ENCODE measurements around the gene OR6K2. TPM values are rescaled to one million over a fixed set of nuclear protein-coding genes. Genes with fewer than 3 reads are reported as not detected.

The OR6K2 gene
- total RNA-seq, 1 experiment from 2014 or later, result not detected

GRCh38 chr1:158666037-158666436 lies 34.4 kb downstream of the OR6K2 start:
- no peaks in the 10 kb centered on the region for H3K9me3 ChIP-seq (ENCODE audit: control insufficient read depth, insufficient read depth, low read depth, low read length)
- H3K27me3 ChIP-seq (ENCODE audit: control insufficient read depth, insufficient read depth, low read length), result no peaks in the 10 kb centered on the region
- H3K4me1 ChIP-seq (ENCODE audit: control insufficient read depth, insufficient read depth, low read length), result no peaks in the 10 kb centered on the region
- BruUV-seq (replicated peaks), result no TSS peak
- ChIA-PET POLR2A (no interaction called here), CTCF (no interaction called here)
- no peak overlapping the region for H3K4me3 ChIP-seq (ENCODE audit: low read depth in 2 of 2, low read length in 2 of 2)
- intact Hi-C loops (cut with micrococcal nuclease; ENCODE audit: unreplicated experiment) (loop anchor here (10.0 kb wide), 1 partner anchor 329 kb away; no protein-coding TSS in a partner anchor), in situ Hi-C loops (cut with HindIII; ENCODE audit: low pct_unique_long_range_greater_than_20kb, low sequenced_read_pairs) (no loop called here)
- DNase-seq (ENCODE audit: low read depth, low spot score) (no peak), ATAC-seq (no peak)
- H3K27ac ChIP-seq (ENCODE audit: low read length), result no peak overlapping the region
- TF ChIP-seq CTCF (IDR thresholded peaks at IDR 0.05) (no peak), POLR2AphosphoS5 (IDR thresholded peaks at IDR 0.05; ENCODE audit: low read depth, low read length) (no peak), TCF7L2 (IDR thresholded peaks at IDR 0.05; ENCODE audit: low read depth, low read length) (no peak), SIN3A (IDR thresholded peaks at IDR 0.05; ENCODE audit: borderline replicate concordance, insufficient read depth, low read depth, low read length) (no peak), REST (IDR thresholded peaks at IDR 0.05; ENCODE audit: insufficient read depth in 1 of 2, low read depth in 2 of 2, low read length in 1 of 2) (no peak)
- no peaks in the 10 kb centered on the region for H3K36me3 ChIP-seq (ENCODE audit: control insufficient read depth, insufficient read depth, low read length)

- Histone ChIP-seq H3K27me3 (ENCODE audit: control insufficient read depth, insufficient read depth, low read length) (no peaks in the 10 kb centered on the region; the same call in 1 of the 2 replicates), H3K4me3 (ENCODE audit: low read depth in 2 of 2, low read length in 2 of 2) (no peak overlapping the region), H3K27ac (ENCODE audit: low read length) (no peak overlapping the region), H3K9me3 (ENCODE audit: control insufficient read depth, insufficient read depth, low read depth, low read length) (no peaks in the 10 kb centered on the region), H3K4me1 (ENCODE audit: control insufficient read depth, insufficient read depth, low read length) (no peaks in the 10 kb centered on the region), H3K36me3 (ENCODE audit: control insufficient read depth, insufficient read depth, low read length) (no peaks in the 10 kb centered on the region)
- CTCF ChIA-PET, result no interaction called here
- intact Hi-C loops (cut with micrococcal nuclease; ENCODE audit: unreplicated experiment), result no loop called here
- DNase-seq (ENCODE audit: low read depth, low spot score) (no peak), ATAC-seq (no peak)
- no peak for TF ChIP-seq SIN3A (IDR thresholded peaks at IDR 0.05; ENCODE audit: borderline replicate concordance, insufficient read depth, low read depth, low read length)
- TF ChIP-seq TCF7L2 (IDR thresholded peaks at IDR 0.05; ENCODE audit: low read depth, low read length), result no peak
- no peak for TF ChIP-seq POLR2AphosphoS5 (IDR thresholded peaks at IDR 0.05; ENCODE audit: low read depth, low read length)
- TF ChIP-seq CTCF (IDR thresholded peaks at IDR 0.05), result no peak
- TF ChIP-seq REST (IDR thresholded peaks at IDR 0.05; ENCODE audit: insufficient read depth in 1 of 2, low read depth in 2 of 2, low read length in 1 of 2), result no peak
- POLR2A ChIA-PET, result no interaction called here
- BruUV-seq (replicated peaks), result no TSS peak
- in situ Hi-C loops (cut with HindIII; ENCODE audit: low pct_unique_long_range_greater_than_20kb, low sequenced_read_pairs), result no loop called here
Measured at GRCh38 chr1:158654571-158654970, 45.9 kb downstream of the OR6K2 start.

Measured in Panc1 (cell line).